SK-N-MC (cell line): ENCODE measurements around the gene ABLIM1.

Experiments
- EZH2 ChIP-seq: fragments of 200-600 bp; sonication (generic); IDR thresholded peaks from one replicate; pipeline ENCODE4 v1.6.1; 2017; ENCODE audit warnings: antibody characterized with exemption
- FOXP2 ChIP-seq: optimal IDR thresholded peaks from 2 replicates; pipeline ENCODE3; 2011; ENCODE audit warnings: mild to moderate bottlenecking, moderate library complexity; ENCODE audit not compliant: insufficient read depth; ENCODE audit errors: extremely low read length, control extremely low read depth
- POLR2AphosphoS5 ChIP-seq: IDR thresholded peaks from 2 replicates; pipeline ENCODE4 v1.6.1; 2012; ENCODE audit warnings: mild to moderate bottlenecking, low read depth, low read length, borderline replicate concordance

DNA sequence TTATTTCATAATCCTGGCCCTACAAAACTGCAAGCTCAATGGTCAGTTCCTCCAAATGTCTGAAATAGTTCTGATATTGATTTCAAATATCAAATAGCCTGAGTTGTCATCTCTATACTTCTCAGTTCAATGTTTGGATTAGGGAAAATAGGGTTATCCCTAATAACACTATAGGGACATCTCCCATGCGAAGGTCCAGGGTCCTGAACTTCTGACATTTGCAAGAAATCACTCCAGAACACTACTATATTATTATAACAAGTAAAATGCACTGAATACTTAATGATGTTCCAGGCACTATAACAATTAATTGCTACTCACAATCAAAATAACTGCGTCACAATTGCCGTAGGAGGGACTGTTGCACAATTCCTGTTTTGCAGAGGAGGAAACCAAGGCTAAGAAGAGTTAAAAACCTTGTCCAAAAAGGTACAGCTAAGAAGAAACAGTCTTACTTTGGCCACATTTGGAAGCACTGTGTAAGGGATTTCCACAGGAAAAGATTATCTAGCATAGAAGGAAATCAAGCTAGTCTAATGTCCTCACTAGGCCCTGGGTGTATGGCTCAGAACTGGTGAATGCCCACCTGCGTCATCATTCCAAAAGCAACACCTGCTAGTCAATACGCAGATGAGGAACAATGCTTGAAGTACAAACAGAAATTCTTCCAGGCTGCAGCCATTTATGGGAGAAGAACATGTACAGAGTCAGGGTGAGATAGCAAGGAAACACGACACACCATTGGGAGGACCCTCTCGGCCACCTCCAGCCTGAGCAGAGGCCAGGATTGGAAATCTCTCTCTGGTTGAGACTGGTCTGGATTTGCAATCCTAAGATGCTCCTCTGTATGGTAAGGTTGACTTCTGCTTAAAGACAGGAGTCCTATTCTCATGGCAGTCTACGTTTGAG, 48.3 kb downstream of the ABLIM1 start:
- TF ChIP-seq POLR2AphosphoS5: no peak
- no peak for TF ChIP-seq EZH2
- no peak for TF ChIP-seq FOXP2
